HFF-Myc (cell line): ENCODE data around the gene TSN.
"Not testable (repeated sequence)": the region's sequence is repeated elsewhere in the genome, so short reads cannot be mapped to it uniquely, and the experiment has no call there.

Experiments
- DNase-seq: peaks from one replicate; pipeline ENCODE4 v3.0.0-alpha.2; 2011; ENCODE audit warnings: low read depth; ENCODE audit errors: extremely low read depth
- H3K4me3 ChIP-seq: replicated peaks from 2 replicates; pipeline ENCODE4 v1.5.1; 2011; ENCODE audit warnings: low read depth, mild to moderate bottlenecking, control low read depth, low read length
- CTCF ChIP-seq: IDR thresholded peaks from 2 replicates; pipeline ENCODE4 v1.5.1; 2012; ENCODE audit warnings: mild to moderate bottlenecking, low read depth, low read length, control low read depth; ENCODE audit errors: missing control alignments

TSN gene

GRCh38 chr2:121796239-121796638 lies 40.8 kb downstream of the TSN start:
- no peak overlapping the region for H3K4me3 ChIP-seq
- no peak for TF ChIP-seq CTCF
- no peak for DNase-seq

GRCh38 chr2:121798617-121799016 lies 43.2 kb downstream of the TSN start:
- no peak for TF ChIP-seq CTCF
- no peak overlapping the region for H3K4me3 ChIP-seq
- DNase-seq: no peak

GRCh38 chr2:121801916-121802315 lies 46.5 kb downstream of the TSN start:
- TF ChIP-seq CTCF: no peak
- H3K4me3 ChIP-seq: no peak overlapping the region
- DNase-seq: no peak

- DNase-seq: no peak
- H3K4me3 ChIP-seq: no peak overlapping the region
- TF ChIP-seq CTCF: no peak
These were observed 48.1 kb downstream of the TSN start for GRCh38 chr2:121803503-121803902.

GRCh38 chr2:121804340-121804739 lies 48.9 kb downstream of the TSN start:
- H3K4me3 ChIP-seq: no peak overlapping the region
- TF ChIP-seq CTCF: no peak
- no peak for DNase-seq

- TF ChIP-seq CTCF: no peak
- DNase-seq: no peak
- H3K4me3 ChIP-seq: no peak overlapping the region
These were observed 49.7 kb downstream of the TSN start for GRCh38 chr2:121804997-121805765.

- no peak overlapping the region for H3K4me3 ChIP-seq
- no peak for DNase-seq
- no peak for TF ChIP-seq CTCF
These were observed 50.3 kb downstream of the TSN start for GRCh38 chr2:121805766-121806143.

GRCh38 chr2:121807771-121808170 lies 52.3 kb downstream of the TSN start:
- not testable (repeated sequence) for H3K4me3 ChIP-seq, DNase-seq
